OCI-LY1 (cell line): ENCODE data around the gene LTA.

Experiments used
- H2AFZ ChIP-seq: fragments of 200-600 bp; sonication (generic), shearing (Covaris generic); 2 replicates; pipeline ENCODE4 v1.6.0; 2014; ENCODE audit warnings: antibody characterized with exemption, mild to moderate bottlenecking, low read length
- H3F3A ChIP-seq: fragments of 200-600 bp; sonication (generic), shearing (Covaris generic); 2 replicates; pipeline ENCODE4 v1.6.0; 2014; ENCODE audit warnings: mild to moderate bottlenecking, antibody characterized with exemption, low read length, moderate library complexity; ENCODE audit not compliant: insufficient read depth
- H3K27ac ChIP-seq: fragments of 200-600 bp; sonication (generic); 2 replicates; pipeline ENCODE4 v1.5.1; 2014; ENCODE audit warnings: low read length, mixed run types, mild to moderate bottlenecking, low read depth; ENCODE audit not compliant: poor library complexity, severe bottlenecking
- H3K27me3 ChIP-seq: fragments of 200-600 bp; sonication (generic); 2 replicates; pipeline ENCODE4 v1.6.0; 2014; ENCODE audit warnings: antibody characterized with exemption, mild to moderate bottlenecking, low read length, moderate library complexity; ENCODE audit not compliant: insufficient read depth
- H3K36me3 ChIP-seq: fragments of 200-600 bp; sonication (generic); 2 replicates; pipeline ENCODE4 v1.6.1; 2014; ENCODE audit warnings: mild to moderate bottlenecking, antibody characterized with exemption, low read length, moderate library complexity, mixed read lengths; ENCODE audit not compliant: insufficient read depth
- H3K4me1 ChIP-seq: fragments of 200-600 bp; sonication (generic); 2 replicates; pipeline ENCODE4 v1.5.1; 2014; ENCODE audit warnings: mild to moderate bottlenecking, low read length, moderate library complexity; ENCODE audit not compliant: insufficient read depth, severe bottlenecking
- H3K4me2 ChIP-seq: fragments of 200-600 bp; sonication (generic), shearing (Covaris generic); 2 replicates; pipeline ENCODE4 v1.6.1; 2014; ENCODE audit warnings: low read length
- H3K4me3 ChIP-seq: fragments of 200-600 bp; sonication (generic); 2 replicates; pipeline ENCODE4 v1.5.1; 2014; ENCODE audit warnings: low read length, low read depth, mild to moderate bottlenecking, mixed read lengths; ENCODE audit not compliant: poor library complexity, severe bottlenecking
- H3K79me2 ChIP-seq: fragments of 200-600 bp; shearing (Covaris generic); 2 replicates; pipeline ENCODE4 v1.6.1; 2016; ENCODE audit warnings: mixed run types, low read length, mixed read lengths; ENCODE audit not compliant: insufficient read depth
- H3K9ac ChIP-seq: fragments of 200-600 bp; sonication (generic), shearing (Covaris generic); 2 replicates; pipeline ENCODE4 v1.6.1; 2014; ENCODE audit warnings: mild to moderate bottlenecking, low read length, mixed read lengths
- H3K9me2 ChIP-seq: fragments of 200-600 bp; sonication (generic), shearing (Covaris generic); 2 replicates; pipeline ENCODE4 v1.6.1; 2014; ENCODE audit warnings: low read depth, mild to moderate bottlenecking, low read length, mixed read lengths
- H3K9me3 ChIP-seq: fragments of 200-600 bp; shearing (Covaris generic); 2 replicates; pipeline ENCODE4 v1.6.1; 2014; ENCODE audit warnings: low read length, mixed read lengths
- H4K20me1 ChIP-seq: fragments of 200-600 bp; sonication (generic), shearing (Covaris generic); 2 replicates; pipeline ENCODE4 v1.6.0; 2016; ENCODE audit warnings: mild to moderate bottlenecking, low read length; ENCODE audit not compliant: insufficient read depth
- CTCF ChIP-seq: fragments of 200-600 bp; sonication (generic), shearing (Covaris generic); IDR thresholded peaks from 2 replicates; pipeline ENCODE4 v1.5.1; 2017; ENCODE audit warnings: mild to moderate bottlenecking, antibody characterized with exemption, low read length, moderate library complexity, mixed read lengths
- EZH2 ChIP-seq: fragments of 200-600 bp; sonication (generic), shearing (Covaris generic); IDR thresholded peaks from 2 replicates; pipeline ENCODE4 v1.8.0; 2017; ENCODE audit warnings: borderline replicate concordance, mixed run types, mild to moderate bottlenecking, antibody characterized with exemption, low read length, moderate library complexity, mixed read lengths

The LTA gene

GRCh38 chr6:31580438-31580740, 8.3 kb downstream of the LTA start:
- H4K20me1 ChIP-seq, result no peaks in the 10 kb centered on the region
- H3K4me2 ChIP-seq, result peak overlapping the region; percentile 88
- no peak overlapping the region for H2AFZ ChIP-seq
- no peaks in the 10 kb centered on the region for H3K27me3 ChIP-seq
- H3K36me3 ChIP-seq, result no peaks in the 10 kb centered on the region
- H3K79me2 ChIP-seq, result no peaks in the 10 kb centered on the region
- peak overlapping the region; percentile 88 for H3K9ac ChIP-seq
- H3K4me3 ChIP-seq, result peak overlapping the region; percentile 92
- no peaks in the 10 kb centered on the region for H3K9me2 ChIP-seq
- H3K9me3 ChIP-seq, result no peaks in the 10 kb centered on the region
- peak overlapping the region; percentile 8 for H3K27ac ChIP-seq
- H3K4me1 ChIP-seq, result peaks cover 60% of the 10 kb centered on the region
- H3F3A ChIP-seq, result no peaks in the 10 kb centered on the region
- no peak for TF ChIP-seq EZH2

DNA sequence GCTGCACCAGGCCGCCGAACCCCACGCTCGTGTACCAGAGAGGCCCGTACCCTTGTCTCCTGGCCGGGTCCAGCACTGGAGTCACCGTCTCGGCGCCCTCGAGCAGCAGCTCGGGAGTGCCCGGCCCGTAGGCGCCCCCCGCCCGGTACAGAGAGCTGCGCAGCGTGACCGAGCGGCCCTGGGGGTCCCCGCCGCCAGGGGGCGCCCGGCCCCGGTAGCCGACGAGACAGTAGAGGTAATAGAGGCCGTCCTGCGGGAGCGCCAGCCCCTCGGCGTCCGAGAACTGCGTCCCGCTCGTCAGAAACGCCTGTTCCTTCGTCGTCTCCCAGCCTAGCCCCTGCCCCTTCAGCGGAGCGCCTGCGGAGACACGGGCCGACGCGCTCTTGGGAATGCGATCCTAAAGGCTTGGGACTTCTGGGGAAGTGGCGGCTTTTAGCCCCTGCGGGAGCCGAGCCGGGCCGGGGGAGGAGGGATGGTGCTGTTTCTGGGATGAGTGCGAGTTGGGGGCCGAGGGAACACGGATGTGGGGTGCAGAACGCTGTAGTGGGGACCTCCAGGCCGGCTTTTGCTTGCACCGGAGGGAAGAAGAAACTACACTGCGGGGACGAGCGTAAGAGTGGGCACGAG, 8.8 kb downstream of the LTA start:
- Histone ChIP-seq H3K27me3 (no peaks in the 10 kb centered on the region), H3K79me2 (no peaks in the 10 kb centered on the region), H3K9me2 (no peaks in the 10 kb centered on the region), H3K4me1 (peaks cover 60% of the 10 kb centered on the region), H3K9ac (peak overlapping the region; percentile 88), H4K20me1 (no peaks in the 10 kb centered on the region), H3K4me2 (peak overlapping the region; percentile 88), H2AFZ (no peak overlapping the region), H3K9me3 (no peaks in the 10 kb centered on the region), H3K27ac (peak overlapping the region; percentile 96), H3K4me3 (peak overlapping the region; percentile 92), H3F3A (no peaks in the 10 kb centered on the region), H3K36me3 (no peaks in the 10 kb centered on the region)
- TF ChIP-seq EZH2, result no peak
- TF ChIP-seq CTCF, result peak; percentile 95

GRCh38 chr6:31581434-31582229, 9.5 kb downstream of the LTA start:
- Histone ChIP-seq H3K27ac (peak overlapping the region; percentile 96), H3F3A (no peaks in the 10 kb centered on the region), H3K27me3 (no peaks in the 10 kb centered on the region), H3K36me3 (no peaks in the 10 kb centered on the region), H3K79me2 (no peaks in the 10 kb centered on the region), H3K4me3 (peak overlapping the region; percentile 92), H2AFZ (no peak overlapping the region), H3K4me2 (peak overlapping the region; percentile 88), H3K9ac (peak overlapping the region; percentile 88), H3K9me3 (no peaks in the 10 kb centered on the region), H3K9me2 (no peaks in the 10 kb centered on the region), H4K20me1 (no peaks in the 10 kb centered on the region), H3K4me1 (peaks cover 62% of the 10 kb centered on the region)
- no peak for TF ChIP-seq EZH2
- no peak for TF ChIP-seq CTCF
